Kidney epithelial cell (primary cell): Measurements from ENCODE around the gene FCN2. TPM values are rescaled to one million over a fixed set of nuclear protein-coding genes. Genes with fewer than 3 reads are reported as not detected.

Experiments used
- DNase-seq: peaks from one replicate; pipeline ENCODE4 v3.0.0-alpha.2; 2010; ENCODE audit warnings: low read depth
- H3K27me3 ChIP-seq: 2 replicates; pipeline ENCODE4 v1.6.0; 2011; ENCODE audit warnings: low read length; ENCODE audit not compliant: control insufficient read depth, insufficient read depth
- H3K36me3 ChIP-seq: 2 replicates; pipeline ENCODE4 v1.5.1; 2011; ENCODE audit warnings: low read length; ENCODE audit not compliant: control insufficient read depth, insufficient read depth
- H3K4me3 ChIP-seq: 2 replicates; pipeline ENCODE4 v1.5.1; 2011; ENCODE audit warnings: low read depth, mild to moderate bottlenecking, control low read depth, low read length
- CTCF ChIP-seq: IDR thresholded peaks from 2 replicates; pipeline ENCODE4 v1.5.1; 2011; ENCODE audit warnings: mild to moderate bottlenecking, moderate library complexity, low read length, control low read depth, inconsistent platforms; ENCODE audit not compliant: insufficient read depth, poor library complexity, severe bottlenecking
- total RNA-seq: library from RNA; depleted of rRNA; stranded (reverse); fragments of >200 nt; gene quantifications from 2 replicates; pipeline ENCODE4 v1.2.3, GENCODE V29; 2015

Gene FCN2
- total RNA-seq, 1 donor from 2014 or later = not detected

- no peak for DNase-seq
- no peak overlapping the region for H3K4me3 ChIP-seq
- H3K36me3 ChIP-seq = no peaks in the 10 kb centered on the region
- no peak for TF ChIP-seq CTCF
- H3K27me3 ChIP-seq = no peaks in the 10 kb centered on the region
Observed at GRCh38 chr9:134834957-134835419, 45.6 kb upstream of the FCN2 start.

GRCh38 chr9:134835448-134835847, 45.2 kb upstream of the FCN2 start:
- DNase-seq = no peak
- H3K4me3 ChIP-seq = no peak overlapping the region
- H3K36me3 ChIP-seq = no peaks in the 10 kb centered on the region
- TF ChIP-seq CTCF = no peak
- no peaks in the 10 kb centered on the region for H3K27me3 ChIP-seq

- no peak for DNase-seq
- H3K4me3 ChIP-seq = no peak overlapping the region
- no peak for TF ChIP-seq CTCF
- no peaks in the 10 kb centered on the region for H3K36me3 ChIP-seq
- no peaks in the 10 kb centered on the region for H3K27me3 ChIP-seq
Observed at GRCh38 chr9:134835987-134836386, 44.6 kb upstream of the FCN2 start.

- no peak for DNase-seq
- H3K27me3 ChIP-seq = no peaks in the 10 kb centered on the region
- no peak for TF ChIP-seq CTCF
- no peak overlapping the region for H3K4me3 ChIP-seq
- no peaks in the 10 kb centered on the region for H3K36me3 ChIP-seq
Observed at GRCh38 chr9:134836406-134836970, 44.1 kb upstream of the FCN2 start.

- Histone ChIP-seq H3K36me3 (no peaks in the 10 kb centered on the region), H3K27me3 (no peaks in the 10 kb centered on the region), H3K4me3 (no peak overlapping the region)
- DNase-seq = no peak
- no peak for TF ChIP-seq CTCF
Observed at GRCh38 chr9:134837529-134837928, 43.1 kb upstream of the FCN2 start.
